ENCODE measurements around the gene SNX32.
A peak's percentile ranks its signal among the peaks of the same experiment; 100 is the strongest.
"Not testable (repeated sequence)": the region's sequence is repeated elsewhere in the genome, so short reads cannot be mapped to it uniquely, and the experiment has no call there.

Gene SNX32

GRCh38 chr11:65887723-65888162 is 54.0 kb downstream of the SNX32 start:
- no peak for DNase-seq

GRCh38 chr11:65888163-65888814 is 54.5 kb downstream of the SNX32 start, which contains the start of gene FIBP:
Gene FIBP (minus strand): TSS chr11:65888471. CDS start chr11:65888418, 53 bp downstream.
- peak; percentile 95 for DNase-seq

GRCh38 chr11:65890324-65891218 is 56.8 kb downstream of the SNX32 start, which contains the start of gene CCDC85B:
Gene CCDC85B (plus strand): TSS chr11:65890673. CDS start chr11:65890784, 111 bp downstream.
- peak; percentile 96 for DNase-seq

- peak; percentile 51 for DNase-seq
Observed at GRCh38 chr11:65891219-65892136, 57.7 kb downstream of the SNX32 start.

GRCh38 chr11:65892137-65892540 is 58.4 kb downstream of the SNX32 start:
- not testable (repeated sequence) for DNase-seq

GRCh38 chr11:65892661-65893317 is 59.0 kb downstream of the SNX32 start:
- no peak for DNase-seq

- DNase-seq, result no peak
Observed at GRCh38 chr11:65894034-65894591, 60.4 kb downstream of the SNX32 start.

- DNase-seq, result no peak
Observed at GRCh38 chr11:65895482-65895981, 61.8 kb downstream of the SNX32 start.

- no peak for DNase-seq
Observed at GRCh38 chr11:65896034-65896999, 62.6 kb downstream of the SNX32 start.

GRCh38 chr11:65897020-65897471 is 63.3 kb downstream of the SNX32 start:
- no peak for DNase-seq

GRCh38 chr11:65898656-65899355 is 65.0 kb downstream of the SNX32 start:
- no peak for DNase-seq

- no peak for DNase-seq
Observed at GRCh38 chr11:65899356-65900124, 65.8 kb downstream of the SNX32 start.

GRCh38 chr11:65900125-65900898 is 66.5 kb downstream of the SNX32 start, which contains the start of gene FOSL1:
Gene FOSL1 (minus strand): TSS chr11:65900388. CDS start chr11:65900339, 49 bp downstream.
- DNase-seq, result peak; percentile 71

GRCh38 chr11:65900899-65901180 is 67.1 kb downstream of the SNX32 start:
- DNase-seq, result no peak

- DNase-seq, result no peak
Observed at GRCh38 chr11:65903068-65903481, 69.3 kb downstream of the SNX32 start.

Measured in COR-L47 (cell line).